Embryonic facial prominence (tissue), 1 donor: Measurements from ENCODE around the gene PHF12.
A peak's percentile ranks its signal among the peaks of the same experiment; 100 is the strongest.

Source experiments
- DNase-seq: peaks from one replicate; pipeline ENCODE4 v3.0.0-alpha.2; 2016; ENCODE audit errors: extremely low spot score

PHF12 gene

DNA sequence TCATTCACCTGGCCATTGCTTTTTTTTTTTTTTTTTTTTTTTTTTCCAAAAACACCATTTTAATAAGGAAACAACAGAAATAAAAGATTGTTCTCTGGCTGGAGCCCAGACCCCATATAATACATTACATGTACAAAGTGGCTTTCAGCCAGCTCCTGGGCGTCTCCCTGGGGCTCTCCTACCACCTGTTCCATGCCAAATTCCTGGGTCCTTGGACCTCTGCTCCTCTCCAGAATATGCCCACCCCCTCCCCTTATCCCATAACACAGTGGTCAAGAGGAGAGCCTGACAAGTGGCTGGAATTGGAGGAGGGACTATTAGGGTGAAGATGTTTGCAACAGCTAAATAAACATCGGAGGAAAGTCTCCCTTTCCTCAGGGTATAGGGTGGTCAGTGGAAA is 3.6 kb upstream of the PHF12 start:
- no peak for DNase-seq

- DNase-seq: no peak
Observed at GRCh38 chr17:28953444-28954118, 2.3 kb upstream of the PHF12 start.

GRCh38 chr17:28951991-28952975 is 965 bp upstream of the PHF12 start:
- DNase-seq: peak; percentile 99

- no peak for DNase-seq
Observed at GRCh38 chr17:28950752-28951427, 428 bp downstream of the PHF12 start.

- DNase-seq: no peak
Observed at GRCh38 chr17:28950017-28950751, 1.1 kb downstream of the PHF12 start.

DNA sequence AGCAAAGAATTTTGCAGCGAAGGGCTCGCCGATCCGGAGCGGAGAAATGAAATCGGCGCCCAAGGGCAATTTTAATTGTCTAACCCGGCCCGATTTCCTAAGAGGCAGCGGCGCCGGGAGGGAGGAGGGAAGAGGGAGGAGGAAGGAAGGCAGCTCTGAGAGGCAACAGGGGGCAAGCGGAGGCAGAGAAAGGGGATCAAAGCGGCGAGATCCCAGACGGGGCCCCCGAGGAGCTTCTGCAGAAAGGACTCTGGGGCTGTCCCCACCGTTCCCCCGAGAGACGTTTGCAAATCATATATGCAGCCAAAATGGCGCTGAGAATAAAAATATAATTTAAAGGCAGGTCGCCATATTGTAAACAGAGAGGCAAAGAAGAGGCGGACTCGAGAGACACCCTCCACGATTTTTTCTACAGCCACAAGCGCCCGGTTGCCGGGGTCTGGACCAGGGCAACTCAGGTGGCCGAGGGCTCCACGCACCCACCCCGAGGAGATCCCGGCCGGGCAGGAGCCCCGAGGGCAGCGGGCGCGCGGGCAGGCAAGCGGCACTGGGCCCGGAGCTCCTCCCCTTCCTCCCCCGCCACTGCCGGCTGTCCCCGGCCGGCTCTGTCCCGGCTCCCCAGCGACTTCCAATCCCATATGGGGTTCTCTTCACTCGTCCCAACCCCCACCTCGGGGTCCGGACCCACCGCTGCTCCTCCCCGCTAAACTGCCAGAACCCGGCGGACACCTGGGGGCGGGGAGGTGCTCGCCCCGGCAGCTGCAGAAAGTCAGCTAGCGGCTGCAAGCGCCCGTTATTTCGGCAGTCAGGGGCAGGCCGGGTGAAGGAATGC is 1.9 kb downstream of the PHF12 start:
- DNase-seq: no peak

DNA sequence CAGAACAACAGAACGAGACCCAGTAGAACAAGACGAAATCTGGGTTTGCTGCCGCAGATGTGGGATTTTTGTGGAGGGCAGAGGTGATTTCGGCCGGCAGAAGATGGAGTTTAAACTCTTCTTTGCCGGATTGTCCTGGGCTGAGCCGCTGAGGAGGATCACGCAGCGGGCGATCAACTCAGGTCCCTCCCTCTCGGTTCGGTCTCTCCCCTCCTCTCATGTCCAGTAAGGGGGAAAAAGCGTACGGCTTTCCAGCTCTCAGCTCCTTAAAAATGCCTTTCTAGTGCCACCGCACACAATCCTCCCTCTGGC is 2.5 kb downstream of the PHF12 start:
- DNase-seq: no peak

- DNase-seq: no peak
Observed at GRCh38 chr17:28948342-28948741, 3.0 kb downstream of the PHF12 start.

DNA sequence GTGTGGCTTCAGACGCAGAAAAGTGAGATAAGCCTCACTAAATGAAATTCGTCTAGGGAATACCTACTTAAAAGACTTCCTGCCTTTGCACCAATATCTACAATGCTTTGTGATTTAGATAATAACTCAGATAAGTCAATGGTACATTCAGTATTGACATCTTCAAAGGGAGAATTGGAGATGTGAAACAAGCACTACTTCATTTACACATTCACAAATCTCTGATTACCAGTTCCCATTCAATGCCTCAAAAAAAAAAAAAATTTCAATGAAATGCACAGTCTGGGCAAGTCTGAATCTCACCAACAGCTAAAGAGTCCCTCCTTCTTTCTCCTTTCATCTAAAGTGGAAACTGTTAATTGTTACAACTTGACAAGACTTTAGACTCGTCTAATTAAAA is 3.7 kb downstream of the PHF12 start:
- DNase-seq: no peak

DNA sequence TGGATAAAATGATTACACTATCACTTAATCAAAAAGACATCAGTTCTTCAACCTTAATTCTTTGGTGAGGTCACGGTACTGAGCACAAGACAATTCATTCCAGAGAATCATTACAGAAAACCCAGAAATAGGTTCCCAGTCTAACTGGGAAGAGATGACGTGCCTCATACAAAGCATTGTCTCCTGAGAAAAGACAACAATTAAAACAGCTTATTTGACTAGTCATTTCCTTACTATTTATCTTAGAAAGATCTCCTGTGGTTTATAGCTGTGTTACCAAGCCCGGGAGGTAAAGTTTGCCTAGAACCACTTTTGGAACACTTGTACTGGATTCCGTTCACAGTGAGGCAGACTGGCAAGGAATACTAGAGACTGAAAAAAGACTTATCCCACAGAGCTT is 5.1 kb downstream of the PHF12 start:
- DNase-seq: no peak

- no peak for DNase-seq
Observed at GRCh38 chr17:28944862-28945741, 6.2 kb downstream of the PHF12 start.

DNA sequence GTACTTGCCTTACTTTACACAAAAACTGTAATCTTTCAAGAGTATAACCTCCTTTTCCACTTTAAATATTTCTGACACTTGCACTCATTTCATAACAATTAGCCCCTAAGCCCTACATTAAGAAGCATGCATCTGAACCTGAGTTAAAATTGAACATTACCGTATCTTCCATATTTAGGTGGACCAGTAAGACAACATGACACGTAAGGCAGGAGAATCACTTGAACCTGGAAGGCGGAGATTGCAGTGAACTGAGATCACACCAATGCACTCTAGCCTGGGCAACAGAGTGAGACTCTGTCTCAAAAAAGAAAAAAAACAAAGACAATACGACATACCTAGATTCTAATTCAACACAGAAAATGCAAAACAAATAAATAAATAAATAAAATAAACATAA is 7.0 kb downstream of the PHF12 start:
- DNase-seq: no peak

DNA sequence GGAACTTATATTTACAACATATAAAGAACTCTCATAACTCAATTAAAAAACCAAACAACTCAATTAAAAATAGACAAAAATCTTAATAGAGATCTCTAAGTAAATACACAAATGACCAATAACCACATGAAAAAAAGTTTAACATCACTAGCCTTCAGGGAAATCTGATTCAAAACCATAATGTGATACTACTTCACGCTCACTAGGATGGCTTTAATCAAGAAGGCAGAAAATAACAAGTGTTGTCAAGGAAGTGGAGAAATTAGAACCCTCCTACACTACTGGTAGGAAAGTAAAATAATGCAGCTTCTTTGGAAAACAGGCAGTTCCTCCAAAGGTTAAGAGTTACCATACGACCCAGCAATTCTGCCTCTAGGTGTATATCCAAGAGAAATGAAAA is 8.4 kb downstream of the PHF12 start:
- no peak for DNase-seq

GRCh38 chr17:28941251-28941650 is 10.1 kb downstream of the PHF12 start:
- DNase-seq: no peak

GRCh38 chr17:28940675-28941074 is 10.6 kb downstream of the PHF12 start:
- no peak for DNase-seq

- no peak for DNase-seq
Observed at GRCh38 chr17:28940142-28940541, 11.2 kb downstream of the PHF12 start.

DNA sequence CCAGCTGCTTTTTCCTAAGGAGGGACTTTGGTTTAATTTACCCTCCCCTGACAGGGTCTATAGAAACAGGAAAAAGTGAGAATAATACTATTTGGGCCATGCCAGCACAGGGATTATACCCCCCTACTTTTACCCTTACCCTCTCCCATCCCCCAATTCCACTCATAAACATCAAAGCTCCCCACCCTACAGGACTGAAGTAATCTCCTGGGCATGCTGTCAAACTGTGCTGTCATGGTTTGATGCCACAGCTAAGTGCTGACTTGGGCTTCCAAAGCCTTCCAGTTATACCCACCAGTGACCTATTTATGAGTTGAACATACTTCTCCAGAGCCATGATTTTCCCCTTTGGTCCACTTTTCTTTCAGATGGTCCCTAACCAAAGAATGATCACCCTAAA is 12.8 kb downstream of the PHF12 start:
- no peak for DNase-seq

GRCh38 chr17:28937044-28937729 is 14.1 kb downstream of the PHF12 start:
- no peak for DNase-seq

DNA sequence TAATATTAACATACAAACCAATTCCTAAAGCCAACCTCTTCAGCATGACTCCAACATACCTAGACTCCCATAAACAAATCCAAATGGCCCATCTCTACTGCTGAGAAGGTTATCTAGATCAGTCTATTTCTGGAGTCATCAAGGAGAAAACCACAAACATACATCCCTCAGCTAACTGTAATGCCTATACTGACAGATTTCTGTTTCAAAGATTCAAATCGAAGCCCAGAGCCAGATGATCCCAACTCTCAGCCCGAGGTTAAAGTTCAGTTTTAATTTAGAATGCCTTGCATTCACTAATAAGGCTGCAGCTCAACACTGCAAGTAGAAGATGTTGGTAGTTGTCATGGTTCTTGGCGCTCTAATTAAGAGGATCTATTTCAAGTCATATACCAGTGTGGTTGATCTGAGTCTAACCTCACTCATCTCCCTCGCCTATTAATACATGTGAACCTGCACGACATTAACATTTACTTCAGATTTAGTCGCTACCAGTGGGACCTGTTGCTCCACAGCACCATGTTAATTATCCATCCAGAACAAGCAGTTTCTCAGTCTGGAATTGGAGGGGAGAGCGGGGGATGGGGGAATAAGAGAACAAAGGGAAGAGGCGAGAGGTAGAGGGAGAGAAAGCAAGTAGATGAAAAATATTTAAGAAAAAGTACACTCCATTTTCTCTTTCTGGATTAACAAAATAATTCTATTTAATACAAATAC is 15.4 kb downstream of the PHF12 start:
- no peak for DNase-seq
